H1 (cell line): ENCODE results near the gene MIB1. TPM values are rescaled to one million over a fixed set of nuclear protein-coding genes. Genes with fewer than 3 reads are reported as not detected.

ENCODE experiments used
- EP300 ChIP-seq, 2 experiments: IDR thresholded peaks; 1 replicate in 1 of 2; 2 replicates in 1 of 2; pipeline ENCODE4 v1.6.1; 2011 to 2012; ENCODE audit warnings: low read depth in 2 of 2, low read length in 2 of 2, mild to moderate bottlenecking in 2 of 2, borderline replicate concordance in 1 of 2, inconsistent platforms in 1 of 2, moderate library complexity in 1 of 2
- HDAC2 ChIP-seq, 2 experiments: fragments of 300-600 bp in 1 of 2; sonication (generic) in 1 of 2; IDR thresholded peaks; 2 replicates each; pipeline ENCODE4 v1.6.1; 2011 to 2012; ENCODE audit warnings: low read depth in 2 of 2, low read length in 2 of 2, mild to moderate bottlenecking in 2 of 2, moderate library complexity in 2 of 2, borderline replicate concordance in 1 of 2, inconsistent platforms in 1 of 2
- MAX ChIP-seq: IDR thresholded peaks from 2 replicates; pipeline ENCODE4 v1.6.1; 2012; ENCODE audit warnings: inconsistent platforms
- POLR2AphosphoS5 ChIP-seq: IDR thresholded peaks from 2 replicates; pipeline ENCODE4 v1.6.1; 2011; ENCODE audit warnings: low read depth, low read length
- SIN3A ChIP-seq, 2 experiments: IDR thresholded peaks in 1 of 2; conservative IDR thresholded peaks in 1 of 2; 2 replicates each; pipeline ENCODE4 v1.6.1; 2011 to 2012; ENCODE audit warnings: low read length in 2 of 2, improper control_type of control experiment in 1 of 2, low read depth in 1 of 2, mild to moderate bottlenecking in 1 of 2
- SUZ12 ChIP-seq: fragments of 200-600 bp; sonication (generic); IDR thresholded peaks from 2 replicates; pipeline ENCODE4 v1.6.1; 2012; ENCODE audit warnings: mild to moderate bottlenecking, inconsistent platforms, low read length, moderate library complexity, mixed read lengths
- TAF7 ChIP-seq: optimal IDR thresholded peaks from 2 replicates; pipeline ENCODE3; 2011; ENCODE audit warnings: low read depth, mild to moderate bottlenecking, inconsistent platforms, low read length, moderate library complexity, borderline replicate concordance
- USF2 ChIP-seq: IDR thresholded peaks from 2 replicates; pipeline ENCODE4 v1.6.1; 2011; ENCODE audit warnings: low read length, improper control_type of control experiment
- polyA plus RNA-seq, 7 experiments: library from polyadenylated mRNA; depleted of rRNA in 3 of 7; stranded (reverse) in 5 of 7; unstranded in 2 of 7; fragments of >200 nt in 5 of 7; fragments of 200-250 nt in 2 of 7; gene quantifications; 1 replicate in 5 of 7; 2 replicates in 1 of 7; 4 replicates in 1 of 7; pipeline versions ENCODE4 v1.2.1 to v1.2.3, GENCODE V29; 2011 to 2013; ENCODE audit warnings: missing spikeins in 2 of 7, mixed read lengths in 2 of 7
- total RNA-seq: library from RNA; stranded (reverse); fragmentation: NEBNext Ultra II Directional; extraction: Animal tissue kit (Norgen Biotek cat#: 25700); gene quantifications from 2 replicates; pipeline ENCODE4 v1.2.1, GENCODE V29; 2021

The MIB1 gene
- total and polyA plus RNA-seq, 2 of the 8 experiments (the other 6 are each of a cell fraction or from before 2014, with no cell fraction given) = 8.2 to 60.3 TPM

- TF ChIP-seq SUZ12 (no peak), SIN3A (conservative IDR thresholded peaks at IDR 0.05 in 1 of 2, IDR thresholded peaks at IDR 0.05 in 1 of 2; ENCODE audit: low read depth in 1 of 2, low read length in 2 of 2) (no peak), USF2 (no peak), HDAC2 (IDR thresholded peaks at IDR 0.05; ENCODE audit: borderline replicate concordance in 1 of 2, low read depth in 2 of 2, low read length in 2 of 2) (no peak), POLR2AphosphoS5 (no peak), MAX (no peak), EP300 (IDR thresholded peaks at IDR 0.05; ENCODE audit: borderline replicate concordance in 1 of 2, low read depth in 2 of 2, low read length in 2 of 2) (no peak), TAF7 (no peak)
- TF ChIP-seq, all 59 proteins: peak for 0
Measured at GRCh38 chr18:21739604-21740537, 721 bp upstream of the MIB1 start (continued).
